Astrocyte of the hippocampus (primary cell): Measurements from ENCODE around the gene IL11.
"Not testable (repeated sequence)": the region's sequence is repeated elsewhere in the genome, so short reads cannot be mapped to it uniquely, and the experiment has no call there.

ENCODE experiments used
- DNase-seq: peaks from one replicate; pipeline ENCODE4 v3.0.0; 2011; ENCODE audit warnings: low read depth, low spot score

IL11 gene

GRCh38 chr19:55370305-55370988 is at the start of gene IL11:
Gene IL11, minus strand, starts transcription at chr19:55370463. Its CDS starts 153 bp downstream, at chr19:55370310.
- peak; percentile 89 for DNase-seq

GRCh38 chr19:55419624-55420236 is 49.5 kb upstream of the IL11 start:
- no peak for DNase-seq

GRCh38 chr19:55419103-55419502 is 48.8 kb upstream of the IL11 start:
- no peak for DNase-seq

- DNase-seq: peak; percentile 91
Observed at GRCh38 chr19:55418185-55418584, 47.9 kb upstream of the IL11 start.

GRCh38 chr19:55410168-55410567 is 39.9 kb upstream of the IL11 start:
- DNase-seq: no peak

- DNase-seq: not testable (repeated sequence)
Observed at GRCh38 chr19:55409179-55409578, 38.9 kb upstream of the IL11 start.

GRCh38 chr19:55408533-55408872 is 38.2 kb upstream of the IL11 start:
- DNase-seq: no peak

GRCh38 chr19:55407800-55408532 is 37.7 kb upstream of the IL11 start:
- peak; percentile 100 for DNase-seq

- DNase-seq: not testable (repeated sequence)
Observed at GRCh38 chr19:55407550-55407799, 37.2 kb upstream of the IL11 start, which contains the start of gene UBE2S. Gene UBE2S, minus strand, starts transcription at chr19:55407788. Its CDS starts 199 bp downstream, at chr19:55407589.

GRCh38 chr19:55406826-55407549 is 36.7 kb upstream of the IL11 start:
- peak; percentile 66 for DNase-seq

- DNase-seq: no peak
Observed at GRCh38 chr19:55406091-55406825, 36.0 kb upstream of the IL11 start.

GRCh38 chr19:55405638-55406037 is 35.4 kb upstream of the IL11 start:
- DNase-seq: no peak

GRCh38 chr19:55402509-55402908 is 32.2 kb upstream of the IL11 start:
- DNase-seq: no peak

GRCh38 chr19:55401390-55401789 is 31.1 kb upstream of the IL11 start:
- DNase-seq: not testable (repeated sequence)

GRCh38 chr19:55400281-55401087 is 30.2 kb upstream of the IL11 start:
- DNase-seq: no peak

GRCh38 chr19:55398200-55398925 is 28.1 kb upstream of the IL11 start:
- no peak for DNase-seq

- DNase-seq: no peak
Observed at GRCh38 chr19:55392820-55393761, 22.8 kb upstream of the IL11 start.

GRCh38 chr19:55391702-55392615 is 21.7 kb upstream of the IL11 start:
- DNase-seq: no peak
